ENCODE measurements around the gene RYR2. TPM values are rescaled to one million over a fixed set of nuclear protein-coding genes. Genes with fewer than 3 reads are reported as not detected.
A peak's percentile ranks its signal among the peaks of the same experiment; 100 is the strongest.

The RYR2 gene
- total RNA-seq, 1 experiment from 2014 or later = 3.4 TPM

GRCh38 chr1:236992449-236992848 lies 49.5 kb upstream of the RYR2 start:
- WGBS (ENCODE audit: extremely low coverage, insufficient read length, low lambda C conversion rate) = no CpG with 5 or more reads among the region's 8 CpGs
- no peak overlapping the region for H4K5ac ChIP-seq (ENCODE audit: insufficient read length, low read depth, low read length)
- H3K23ac ChIP-seq (ENCODE audit: insufficient read length, low read depth, low read length) = no peak overlapping the region
- no peak overlapping the region for H2AFZ ChIP-seq (ENCODE audit: low read length)
- peak overlapping the region in 1 of 3 experiments; percentile 14; a peak in 1 of 7 replicates for H3K27ac Mint-ChIP-seq
- H3K79me1 ChIP-seq (ENCODE audit: insufficient read depth, low read depth, low read length, poor library complexity, severe bottlenecking) = no peaks in the 10 kb centered on the region
- H3K56ac ChIP-seq (ENCODE audit: insufficient read length, low read depth, low read length) = no peak overlapping the region
- H2BK15ac ChIP-seq (ENCODE audit: low read depth, low read length) = no peak overlapping the region
- no peak overlapping the region for H3K4me2 ChIP-seq (ENCODE audit: insufficient read depth, insufficient read length, low read length)
- H3K27me3 Mint-ChIP-seq (ENCODE audit: low read depth) = no peaks in the 10 kb centered on the region
- no peak for TF ChIP-seq CTCF (conservative IDR thresholded peaks at IDR 0.05)
- no peak overlapping the region for H3K4ac ChIP-seq (ENCODE audit: low read depth, low read length)
- H3K36me3 Mint-ChIP-seq (ENCODE audit: insufficient read depth in 1 of 3, low read depth in 3 of 3) = peaks cover 3 to 23% (median 9%) of the 10 kb centered on the region in 3 experiments; a peak in 5 of 7 replicates
- no peak overlapping the region for H4K8ac ChIP-seq (replicated peaks; ENCODE audit: insufficient read length, low read depth, low read length)
- no peaks in the 10 kb centered on the region for H3K27me3 ChIP-seq (ENCODE audit: insufficient read depth, low read length)
- no peaks in the 10 kb centered on the region for H3K23me2 ChIP-seq (ENCODE audit: insufficient read length, low read depth, low read length, poor library complexity, severe bottlenecking)
- no peak overlapping the region for H2BK12ac ChIP-seq (ENCODE audit: insufficient read length, low read depth, low read length)
- H3K9me3 ChIP-seq (ENCODE audit: control insufficient read depth, low read depth, low read length) = no peaks in the 10 kb centered on the region
- H3K18ac ChIP-seq (ENCODE audit: insufficient read length, low read depth, low read length) = no peak overlapping the region
- no peak overlapping the region for H3K27ac ChIP-seq (ENCODE audit: insufficient read length, low read depth, low read length)
- H2AK5ac ChIP-seq (ENCODE audit: insufficient read length, low read length) = no peak overlapping the region
- H3K4me1 Mint-ChIP-seq = peaks cover 0 to under 1% of the 10 kb centered on the region in 2 experiments; a peak in 2 of 4 replicates
- no peak overlapping the region for H3K14ac ChIP-seq (ENCODE audit: insufficient read depth, low read length)
- no peak overlapping the region for H2BK20ac ChIP-seq (ENCODE audit: low read depth, low read length, poor library complexity, severe bottlenecking)
- H3K79me2 ChIP-seq (ENCODE audit: insufficient read depth, low read length) = no peaks in the 10 kb centered on the region
- DNase-seq = no peak
- no peak overlapping the region for H4K91ac ChIP-seq (ENCODE audit: insufficient read length, low read depth, low read length)
- no peaks in the 10 kb centered on the region for H4K20me1 ChIP-seq (ENCODE audit: control insufficient read depth, insufficient read depth, insufficient read length)
- H3K9me3 Mint-ChIP-seq = peaks cover 20 to 23% of the 10 kb centered on the region in 2 experiments
- H3K4me3 Mint-ChIP-seq = no peak overlapping the region
- no peak overlapping the region for H2BK5ac ChIP-seq (ENCODE audit: insufficient read length, low read length)
- no peak overlapping the region for H3T11ph ChIP-seq (ENCODE audit: low read length)
- no peak overlapping the region for H2BK120ac ChIP-seq (ENCODE audit: low read depth, low read length, poor library complexity, severe bottlenecking)
- no peak overlapping the region for H3K9ac ChIP-seq (ENCODE audit: extremely low read depth, insufficient read length, low read length)
- H3K4me1 ChIP-seq (ENCODE audit: insufficient read depth, low read length) = no peaks in the 10 kb centered on the region
